B cell (primary cell): Measurements from ENCODE around the gene HDHD5.

Experiments used
- CTCF ChIP-seq: fragments of 200-600 bp; IDR thresholded peaks from one replicate; pipeline ENCODE4 v1.8.0; 2022; ENCODE audit warnings: antibody characterized with exemption, mild to moderate bottlenecking
- EZH2 ChIP-seq: IDR thresholded peaks from 2 replicates; pipeline ENCODE4 v1.6.1; 2012; ENCODE audit warnings: borderline replicate concordance, low read depth, mild to moderate bottlenecking, moderate library complexity, low read length; ENCODE audit not compliant: insufficient read depth, poor library complexity, severe bottlenecking

GRCh38 chr22:17102297-17102667, 56.8 kb downstream of the HDHD5 start:
- TF ChIP-seq CTCF (no peak), EZH2 (no peak)
